GM12878 (cell line): ENCODE measurements around the gene DEGS2.

Source experiments
- ATF3 ChIP-seq: IDR thresholded peaks from 2 replicates; pipeline ENCODE4 v1.6.1; 2011; ENCODE audit warnings: low read depth, mild to moderate bottlenecking, low read length, moderate library complexity, borderline replicate concordance; ENCODE audit errors: extremely low read depth
- CTCF ChIP-seq, 3 experiments: IDR thresholded peaks in 2 of 3; conservative IDR thresholded peaks in 1 of 3; 2 replicates each; pipeline ENCODE4 v1.5.1; 2011; ENCODE audit warnings: low read depth in 3 of 3, low read length in 3 of 3, mild to moderate bottlenecking in 3 of 3, control low read depth in 2 of 3, moderate library complexity in 2 of 3, inconsistent platforms in 1 of 3, mixed read lengths in 1 of 3; ENCODE audit not compliant: control insufficient read depth in 2 of 3, insufficient read depth in 1 of 3; ENCODE audit errors: extremely low read depth in 1 of 3
- EP300 ChIP-seq, 2 experiments: fragments of 150-350 bp in 1 of 2; IDR thresholded peaks; 2 replicates each; pipeline ENCODE4 v1.6.1; 2011 to 2012; ENCODE audit warnings: low read depth in 2 of 2, low read length in 2 of 2, borderline replicate concordance in 1 of 2, improper control_type of control experiment in 1 of 2, inconsistent platforms in 1 of 2; ENCODE audit not compliant: control insufficient read depth in 1 of 2
- POLR2A ChIP-seq: IDR thresholded peaks from 2 replicates; pipeline ENCODE4 v1.6.1; 2011; ENCODE audit warnings: low read depth, mild to moderate bottlenecking, low read length
- RCOR1 ChIP-seq: conservative IDR thresholded peaks from 2 replicates; pipeline ENCODE4 v1.6.1; 2012; ENCODE audit warnings: low read depth, low read length, improper control_type of control experiment
- ZNF274 ChIP-seq: IDR thresholded peaks from one replicate; pipeline ENCODE4 v1.8.0; 2011; ENCODE audit not compliant: insufficient read length, insufficient read depth

- TF ChIP-seq POLR2A (no peak), EP300 (IDR thresholded peaks at IDR 0.05; ENCODE audit: borderline replicate concordance in 1 of 2, control insufficient read depth in 1 of 2, low read depth in 2 of 2, low read length in 2 of 2) (no peak), ATF3 (no peak), ZNF274 (no peak), CTCF (IDR thresholded peaks at IDR 0.05 in 2 of 3, conservative IDR thresholded peaks at IDR 0.05 in 1 of 3; ENCODE audit: control insufficient read depth in 2 of 3, extremely low read depth in 1 of 3, insufficient read depth in 1 of 3, low read depth in 3 of 3, low read length in 3 of 3) (no peak), RCOR1 (no peak)
Measured at GRCh38 chr14:100165831-100166440, 6.5 kb upstream of the DEGS2 start.
